Hematopoietic multipotent progenitor cell treated with erythropoietin and hydrocortisone succinate and interleukin-3 and kit ligand, for 15 days (in vitro differentiated cells): ENCODE results near the gene PLAGL1.

Experiments used
- DNase-seq: peaks from one replicate; pipeline ENCODE4 v3.0.0-alpha.2; 2015; ENCODE audit warnings: low spot score

Gene PLAGL1

GRCh38 chr6:143965503-143966171 is 42.4 kb downstream of the PLAGL1 start:
- DNase-seq = no peak

GRCh38 chr6:143964674-143965081 is 43.4 kb downstream of the PLAGL1 start:
- DNase-seq = no peak

- DNase-seq = no peak
Observed at GRCh38 chr6:143963158-143963919, 44.7 kb downstream of the PLAGL1 start.

GRCh38 chr6:143961886-143962878 is 45.9 kb downstream of the PLAGL1 start:
- DNase-seq = no peak

- no peak for DNase-seq
Observed at GRCh38 chr6:143961066-143961465, 47.0 kb downstream of the PLAGL1 start.

GRCh38 chr6:143959927-143960326 is 48.1 kb downstream of the PLAGL1 start:
- DNase-seq = no peak

- DNase-seq = no peak
Observed at GRCh38 chr6:143958839-143959399, 49.1 kb downstream of the PLAGL1 start.

- DNase-seq = no peak
Observed at GRCh38 chr6:143957679-143958274, 50.3 kb downstream of the PLAGL1 start.

GRCh38 chr6:143955971-143956370 is 52.1 kb downstream of the PLAGL1 start:
- DNase-seq = no peak

GRCh38 chr6:143953922-143954321 is 54.1 kb downstream of the PLAGL1 start:
- no peak for DNase-seq

GRCh38 chr6:143952947-143953701 is 54.9 kb downstream of the PLAGL1 start:
- DNase-seq = no peak

- DNase-seq = no peak
Observed at GRCh38 chr6:143952060-143952778, 55.8 kb downstream of the PLAGL1 start.

- DNase-seq = no peak
Observed at GRCh38 chr6:143950875-143951274, 57.2 kb downstream of the PLAGL1 start.

- DNase-seq = no peak
Observed at GRCh38 chr6:143949962-143950361, 58.1 kb downstream of the PLAGL1 start.

GRCh38 chr6:143949535-143949934 is 58.5 kb downstream of the PLAGL1 start:
- no peak for DNase-seq

GRCh38 chr6:143948208-143948607 is 59.9 kb downstream of the PLAGL1 start:
- DNase-seq = no peak

GRCh38 chr6:143941852-143942627 is 66.0 kb downstream of the PLAGL1 start:
- peak; percentile 62 for DNase-seq

- DNase-seq = peak; percentile 65
Observed at GRCh38 chr6:143940011-143940597, 68.0 kb downstream of the PLAGL1 start.

GRCh38 chr6:143939364-143939763 is 68.7 kb downstream of the PLAGL1 start:
- no peak for DNase-seq
